HEK293T (cell line): Measurements from ENCODE around the gene P2RY2.

Experiments
- CTCF ChIA-PET: fragments of 350-600 bp; formaldehyde crosslinking; extraction: SDS; loops from one replicate; lab custom pipeline; 2021; ENCODE audit warnings: antibody characterized with exemption, inconsistent platforms; lab: Yijun Ruan, JAX
- POLR2A ChIA-PET: fragments of 350-600 bp; formaldehyde crosslinking; extraction: SDS; loops from one replicate; lab custom pipeline; 2020; ENCODE audit warnings: antibody characterized with exemption, inconsistent platforms; lab: Yijun Ruan, JAX
- DNase-seq: peaks from one replicate; pipeline ENCODE4 v3.0.0; 2012; ENCODE audit warnings: mixed read lengths; ENCODE audit errors: extremely low spot score
- ARNT ChIP-seq: fragments of 450-650 bp; IDR thresholded peaks from 2 replicates; pipeline ENCODE4 v1.6.1; 2017; ENCODE audit warnings: mild to moderate bottlenecking
- BHLHE40 ChIP-seq: fragments of 450-650 bp; IDR thresholded peaks from 2 replicates; pipeline ENCODE4 v1.6.1; 2016; ENCODE audit warnings: mild to moderate bottlenecking, moderate library complexity, borderline replicate concordance
- CTBP1 ChIP-seq: fragments of 450-650 bp; IDR thresholded peaks from 2 replicates; pipeline ENCODE4 v1.6.1; 2016; ENCODE audit warnings: borderline replicate concordance
- ELF4 ChIP-seq: fragments of 450-650 bp; IDR thresholded peaks from 2 replicates; pipeline ENCODE4 v1.6.1; 2017; ENCODE audit warnings: antibody characterized with exemption
- FOXA1 ChIP-seq: fragments of 450-650 bp; IDR thresholded peaks from 2 replicates; pipeline ENCODE4 v1.6.1; 2016; ENCODE audit warnings: mild to moderate bottlenecking
- FOXK2 ChIP-seq: fragments of 450-650 bp; IDR thresholded peaks from 2 replicates; pipeline ENCODE4 v1.6.1; 2016; ENCODE audit warnings: mild to moderate bottlenecking
- FOXM1 ChIP-seq: fragments of 450-650 bp; IDR thresholded peaks from 2 replicates; pipeline ENCODE4 v1.6.1; 2017; ENCODE audit warnings: mild to moderate bottlenecking, borderline replicate concordance
- HDGF ChIP-seq: fragments of 450-650 bp; IDR thresholded peaks from 2 replicates; pipeline ENCODE4 v1.6.1; 2017; ENCODE audit warnings: antibody characterized with exemption, borderline replicate concordance
- L3MBTL2 ChIP-seq: fragments of 450-650 bp; conservative IDR thresholded peaks from 2 replicates; pipeline ENCODE4 v1.6.1; 2016; ENCODE audit warnings: mild to moderate bottlenecking
- LEF1 ChIP-seq: fragments of 450-650 bp; IDR thresholded peaks from 2 replicates; pipeline ENCODE4 v1.6.1; 2017; ENCODE audit warnings: mild to moderate bottlenecking, borderline replicate concordance
- NFRKB ChIP-seq: fragments of 450-650 bp; IDR thresholded peaks from 2 replicates; pipeline ENCODE4 v1.6.1; 2016; ENCODE audit warnings: mild to moderate bottlenecking, moderate library complexity
- SP1 ChIP-seq: fragments of 450-650 bp; IDR thresholded peaks from 2 replicates; pipeline ENCODE4 v1.6.1; 2017
- SUZ12 ChIP-seq: fragments of 450-650 bp; IDR thresholded peaks from 2 replicates; pipeline ENCODE4 v1.6.1; 2016; ENCODE audit warnings: mild to moderate bottlenecking
- TARDBP ChIP-seq: fragments of 450-650 bp; IDR thresholded peaks from 2 replicates; pipeline ENCODE4 v1.6.1; 2016
- ZNF384 ChIP-seq: fragments of 450-650 bp; IDR thresholded peaks from 2 replicates; pipeline ENCODE4 v1.6.1; 2016
- TF ChIP-seq, protein P1 (sequence below): fragments of 450-650 bp; IDR thresholded peaks from 2 replicates; pipeline ENCODE4 v1.6.1; 2016

P2RY2 gene

DNA sequence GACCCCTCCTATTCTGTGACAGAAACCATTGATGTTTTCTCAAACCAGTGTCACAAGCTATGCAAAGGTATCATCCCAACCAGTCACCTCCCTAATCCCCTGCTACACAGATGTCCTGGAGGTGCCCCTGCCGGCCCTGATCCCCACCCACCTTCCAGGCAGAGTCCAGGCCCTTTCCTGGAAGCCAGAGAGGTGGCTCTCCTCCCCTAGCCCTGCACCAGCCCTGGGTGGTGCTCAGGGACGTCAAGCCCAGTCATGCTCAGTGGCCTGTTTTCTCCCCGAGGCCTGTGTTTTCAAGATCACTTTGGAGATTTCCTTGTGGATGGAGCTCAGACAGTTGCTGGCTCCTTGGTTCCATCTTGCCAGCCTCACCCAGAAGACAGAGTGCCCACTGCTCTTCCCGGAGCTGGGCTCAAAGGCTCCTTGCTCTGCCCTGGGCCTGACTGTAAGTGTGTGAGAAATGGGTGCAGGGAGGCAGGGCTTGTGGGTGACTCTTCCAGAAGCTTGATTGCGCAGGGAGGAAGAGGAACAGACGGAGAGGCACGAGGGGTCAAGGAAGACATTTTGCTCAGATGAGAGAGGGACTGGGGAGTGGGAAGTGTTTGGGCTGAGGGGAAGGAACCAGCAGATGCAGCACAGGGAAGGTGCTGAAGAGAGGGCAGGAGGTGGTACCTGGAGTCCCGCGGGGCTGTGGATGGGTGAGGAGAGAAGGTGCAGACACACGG lies 65.4 kb downstream of the P2RY2 start:
- no peak for DNase-seq
- TF ChIP-seq L3MBTL2 (no peak), BHLHE40 (no peak), ELF4 (no peak), LEF1 (no peak), TARDBP (no peak), SUZ12 (no peak), FOXM1 (no peak), NFRKB (no peak), HDGF (no peak), SP1 (no peak), CTBP1 (no peak), ZNF384 (no peak), ARNT (no peak), FOXK2 (no peak)
- TF ChIP-seq, protein P1, sequence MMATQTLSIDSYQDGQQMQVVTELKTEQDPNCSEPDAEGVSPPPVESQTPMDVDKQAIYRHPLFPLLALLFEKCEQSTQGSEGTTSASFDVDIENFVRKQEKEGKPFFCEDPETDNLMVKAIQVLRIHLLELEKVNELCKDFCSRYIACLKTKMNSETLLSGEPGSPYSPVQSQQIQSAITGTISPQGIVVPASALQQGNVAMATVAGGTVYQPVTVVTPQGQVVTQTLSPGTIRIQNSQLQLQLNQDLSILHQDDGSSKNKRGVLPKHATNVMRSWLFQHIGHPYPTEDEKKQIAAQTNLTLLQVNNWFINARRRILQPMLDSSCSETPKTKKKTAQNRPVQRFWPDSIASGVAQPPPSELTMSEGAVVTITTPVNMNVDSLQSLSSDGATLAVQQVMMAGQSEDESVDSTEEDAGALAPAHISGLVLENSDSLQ, result no peak
- POLR2A ChIA-PET, result no interaction called here
- CTCF ChIA-PET, result interaction anchor here (1.5 kb wide), 2 partner anchors 41 to 52 kb away, joined by 4 to 5 read pairs; no protein-coding TSS in a partner anchor

DNA sequence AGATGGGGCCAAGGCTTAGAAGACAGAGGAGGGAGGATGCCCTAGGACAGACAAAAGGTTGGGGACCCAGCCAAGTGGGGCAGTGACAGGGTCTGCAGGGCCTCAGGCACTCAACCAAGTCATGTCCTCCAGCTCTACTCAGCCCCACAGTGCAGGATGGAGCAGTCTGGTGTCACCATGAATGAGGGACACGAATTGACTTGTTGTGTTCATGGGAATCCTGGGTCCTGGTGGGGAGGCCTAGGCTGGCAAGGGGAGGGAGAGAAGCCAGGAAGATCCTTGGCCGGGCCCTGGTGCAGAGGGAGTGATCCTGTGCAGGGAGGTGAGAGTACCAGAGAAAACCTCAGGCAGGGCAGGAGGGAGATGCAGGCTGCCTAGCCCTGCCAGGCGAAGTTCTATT lies 66.0 kb downstream of the P2RY2 start:
- CTCF ChIA-PET, result interaction anchor here (1.5 kb wide), 1 partner anchor 51 kb away, joined by 5 read pairs; no protein-coding TSS in a partner anchor
- no peak for TF ChIP-seq L3MBTL2
- no peak for TF ChIP-seq FOXK2
- TF ChIP-seq SP1, result no peak
- no peak for TF ChIP-seq LEF1
- no peak for TF ChIP-seq FOXA1
- no peak for TF ChIP-seq CTBP1
- TF ChIP-seq HDGF, result no peak
- no peak for TF ChIP-seq NFRKB
- no peak for TF ChIP-seq SUZ12
- no peak for TF ChIP-seq FOXM1
- TF ChIP-seq TARDBP, result no peak
- no peak for TF ChIP-seq BHLHE40
- TF ChIP-seq, protein P1, result no peak
- POLR2A ChIA-PET, result no interaction called here
- DNase-seq, result no peak

DNA sequence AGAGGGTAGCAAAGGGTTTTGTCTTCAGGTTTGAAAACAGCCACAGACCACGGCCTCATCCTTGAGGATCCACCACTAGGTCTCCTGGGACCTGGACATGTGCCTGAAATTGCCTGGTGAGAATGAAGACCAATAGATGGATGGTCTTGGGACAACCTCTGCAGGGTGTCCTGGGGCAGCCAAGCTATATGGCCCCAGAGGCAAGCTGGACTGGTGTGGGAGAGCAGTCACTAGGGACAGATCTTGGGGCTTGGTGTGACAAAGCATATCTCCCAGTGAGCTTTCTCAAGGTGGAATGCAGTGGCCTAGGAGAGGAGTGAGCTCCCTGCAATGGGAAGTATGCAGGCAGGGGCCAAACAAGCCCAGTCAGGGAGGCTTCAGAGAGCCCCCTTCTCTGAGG lies 67.6 kb downstream of the P2RY2 start:
- TF ChIP-seq L3MBTL2, result no peak
- no peak for TF ChIP-seq ZNF384
- no peak for TF ChIP-seq CTBP1
- TF ChIP-seq FOXM1, result no peak
- TF ChIP-seq BHLHE40, result no peak
- TF ChIP-seq SP1, result no peak
- no peak for TF ChIP-seq SUZ12
- TF ChIP-seq FOXK2, result no peak
- TF ChIP-seq, protein P1, result no peak
- TF ChIP-seq FOXA1, result no peak
- CTCF ChIA-PET, result interaction anchor here (0.6 to 0.7 kb wide), 3 partner anchors 74 to 683 kb away, joined by 3 to 13 read pairs (median 4); no protein-coding TSS in a partner anchor
- DNase-seq, result no peak
- POLR2A ChIA-PET, result no interaction called here
